Keratinocyte (primary cell): ENCODE data around the gene FAM13B.

Source experiments
- EZH2 ChIP-seq: IDR thresholded peaks from one replicate; pipeline ENCODE4 v1.6.1; 2012; ENCODE audit warnings: inconsistent platforms, mild to moderate bottlenecking, low read length, moderate library complexity
- TF ChIP-seq, protein P1 (sequence below), 3 experiments: IDR thresholded peaks in 1 of 3; conservative IDR thresholded peaks in 1 of 3; optimal IDR thresholded peaks in 1 of 3; 2 replicates in 2 of 3; 3 replicates in 1 of 3; pipeline versions ENCODE3 to v1.5.1; 2011; ENCODE audit warnings: low read length in 3 of 3, mild to moderate bottlenecking in 3 of 3, moderate library complexity in 2 of 3, control low read depth in 1 of 3, inconsistent platforms in 1 of 3; ENCODE audit not compliant: insufficient read depth in 2 of 3; ENCODE audit errors: extremely low read depth in 1 of 3

DNA sequence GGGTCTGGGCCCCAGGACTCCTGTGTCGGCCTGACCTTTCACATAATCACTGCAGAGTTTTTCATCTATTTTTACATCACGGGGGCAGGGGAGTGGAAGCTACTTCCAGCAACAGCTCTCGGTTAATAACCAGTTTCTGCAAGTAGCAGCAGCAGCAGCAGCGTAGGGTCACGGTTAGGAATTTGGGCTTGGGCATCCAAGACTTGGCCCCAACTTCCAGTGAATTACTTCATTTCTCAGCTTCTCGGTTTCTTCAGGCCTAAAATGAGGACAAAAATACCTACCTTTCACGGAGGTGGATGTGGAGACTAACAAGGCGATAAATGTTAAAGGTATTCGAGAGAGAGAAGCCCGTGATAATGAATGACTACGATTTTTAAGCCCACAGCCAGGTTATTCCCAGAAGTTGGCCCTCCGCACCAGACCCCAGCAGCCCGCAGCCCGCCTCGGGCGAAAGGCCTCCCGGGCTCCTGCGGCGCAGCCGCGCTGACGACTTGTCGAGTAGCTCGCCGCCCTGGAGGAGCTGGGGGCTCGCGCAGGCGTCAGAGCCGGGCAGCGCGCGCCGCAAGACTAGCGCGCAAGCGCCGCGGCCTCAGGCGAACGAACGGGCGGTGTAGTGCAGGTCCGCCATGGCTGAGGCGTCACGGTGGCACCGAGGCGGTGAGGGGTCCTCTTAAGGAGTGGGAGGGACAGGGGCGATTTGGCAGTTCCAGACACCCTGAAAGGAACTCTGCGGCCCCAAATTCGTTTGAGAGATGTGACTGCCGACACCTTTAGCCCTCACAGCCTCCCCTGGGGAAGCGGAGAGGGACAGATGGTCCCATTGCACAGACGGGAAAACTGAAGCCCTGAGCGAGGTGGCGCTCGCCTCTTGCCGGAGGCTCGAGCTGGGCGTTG is 143.8 kb downstream of the FAM13B start, which contains the start of gene PKD2L2:
- TF ChIP-seq EZH2: no peak
- TF ChIP-seq, protein P1, sequence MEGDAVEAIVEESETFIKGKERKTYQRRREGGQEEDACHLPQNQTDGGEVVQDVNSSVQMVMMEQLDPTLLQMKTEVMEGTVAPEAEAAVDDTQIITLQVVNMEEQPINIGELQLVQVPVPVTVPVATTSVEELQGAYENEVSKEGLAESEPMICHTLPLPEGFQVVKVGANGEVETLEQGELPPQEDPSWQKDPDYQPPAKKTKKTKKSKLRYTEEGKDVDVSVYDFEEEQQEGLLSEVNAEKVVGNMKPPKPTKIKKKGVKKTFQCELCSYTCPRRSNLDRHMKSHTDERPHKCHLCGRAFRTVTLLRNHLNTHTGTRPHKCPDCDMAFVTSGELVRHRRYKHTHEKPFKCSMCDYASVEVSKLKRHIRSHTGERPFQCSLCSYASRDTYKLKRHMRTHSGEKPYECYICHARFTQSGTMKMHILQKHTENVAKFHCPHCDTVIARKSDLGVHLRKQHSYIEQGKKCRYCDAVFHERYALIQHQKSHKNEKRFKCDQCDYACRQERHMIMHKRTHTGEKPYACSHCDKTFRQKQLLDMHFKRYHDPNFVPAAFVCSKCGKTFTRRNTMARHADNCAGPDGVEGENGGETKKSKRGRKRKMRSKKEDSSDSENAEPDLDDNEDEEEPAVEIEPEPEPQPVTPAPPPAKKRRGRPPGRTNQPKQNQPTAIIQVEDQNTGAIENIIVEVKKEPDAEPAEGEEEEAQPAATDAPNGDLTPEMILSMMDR (optimal IDR thresholded peaks at IDR 0.05 in 1 of 3, IDR thresholded peaks at IDR 0.05 in 1 of 3, conservative IDR thresholded peaks at IDR 0.05 in 1 of 3; ENCODE audit: extremely low read depth in 1 of 3, insufficient read depth in 2 of 3, low read length in 3 of 3): no peak
